ENCODE data around the gene ATP2B3. TPM values are rescaled to one million over a fixed set of nuclear protein-coding genes. Genes with fewer than 3 reads are reported as not detected.

Gene ATP2B3
- total RNA-seq, 1 experiment from 2014 or later = not detected

DNA sequence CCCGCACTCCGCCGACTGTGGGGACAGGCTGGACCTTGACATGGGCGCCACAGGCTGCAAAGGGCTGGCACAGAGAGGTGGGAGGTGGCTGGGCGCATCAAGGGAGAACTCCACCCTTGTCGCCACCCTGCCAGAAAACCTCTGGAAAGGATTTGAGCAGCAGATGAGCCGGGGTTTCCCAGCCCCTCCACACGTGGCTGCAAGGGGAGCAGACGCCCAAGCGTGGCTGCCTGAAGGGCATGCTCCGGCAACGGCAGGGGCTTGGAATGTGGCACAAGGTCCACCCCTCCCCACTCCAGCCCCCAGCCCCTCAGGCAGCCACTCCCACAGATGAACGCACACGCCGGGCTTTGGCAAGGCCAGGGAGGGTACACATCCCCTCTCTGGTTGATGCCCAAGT lies 18.1 kb upstream of the ATP2B3 start:
- DNase-seq (ENCODE audit: unreplicated experiment) = no peak
- intact Hi-C loops (cut with micrococcal nuclease) = no loop called here
- BruUV-seq (replicated peaks) = no TSS peak
- Mint-ChIP-seq H3K4me1 (ENCODE audit: insufficient read depth, unreplicated experiment) (peaks cover 6% of the 10 kb centered on the region), H3K27ac (ENCODE audit: low read depth, unreplicated experiment) (no peak overlapping the region), H3K27me3 (ENCODE audit: insufficient read depth, unreplicated experiment) (no peaks in the 10 kb centered on the region), H3K36me3 (ENCODE audit: insufficient read depth, unreplicated experiment) (no peaks in the 10 kb centered on the region), H3K9me3 (ENCODE audit: unreplicated experiment) (peaks cover 8% of the 10 kb centered on the region), H3K4me3 (ENCODE audit: unreplicated experiment) (no peak overlapping the region)
- ChIA-PET CTCF (interaction anchor here (0.8 kb wide), 1 partner anchor 9 kb away, joined by 3 read pairs; no protein-coding TSS in a partner anchor), POLR2A (no interaction called here)
- TF ChIP-seq, protein P1, sequence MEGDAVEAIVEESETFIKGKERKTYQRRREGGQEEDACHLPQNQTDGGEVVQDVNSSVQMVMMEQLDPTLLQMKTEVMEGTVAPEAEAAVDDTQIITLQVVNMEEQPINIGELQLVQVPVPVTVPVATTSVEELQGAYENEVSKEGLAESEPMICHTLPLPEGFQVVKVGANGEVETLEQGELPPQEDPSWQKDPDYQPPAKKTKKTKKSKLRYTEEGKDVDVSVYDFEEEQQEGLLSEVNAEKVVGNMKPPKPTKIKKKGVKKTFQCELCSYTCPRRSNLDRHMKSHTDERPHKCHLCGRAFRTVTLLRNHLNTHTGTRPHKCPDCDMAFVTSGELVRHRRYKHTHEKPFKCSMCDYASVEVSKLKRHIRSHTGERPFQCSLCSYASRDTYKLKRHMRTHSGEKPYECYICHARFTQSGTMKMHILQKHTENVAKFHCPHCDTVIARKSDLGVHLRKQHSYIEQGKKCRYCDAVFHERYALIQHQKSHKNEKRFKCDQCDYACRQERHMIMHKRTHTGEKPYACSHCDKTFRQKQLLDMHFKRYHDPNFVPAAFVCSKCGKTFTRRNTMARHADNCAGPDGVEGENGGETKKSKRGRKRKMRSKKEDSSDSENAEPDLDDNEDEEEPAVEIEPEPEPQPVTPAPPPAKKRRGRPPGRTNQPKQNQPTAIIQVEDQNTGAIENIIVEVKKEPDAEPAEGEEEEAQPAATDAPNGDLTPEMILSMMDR (IDR thresholded peaks at IDR 0.05; ENCODE audit: unreplicated experiment) = no peak

DNA sequence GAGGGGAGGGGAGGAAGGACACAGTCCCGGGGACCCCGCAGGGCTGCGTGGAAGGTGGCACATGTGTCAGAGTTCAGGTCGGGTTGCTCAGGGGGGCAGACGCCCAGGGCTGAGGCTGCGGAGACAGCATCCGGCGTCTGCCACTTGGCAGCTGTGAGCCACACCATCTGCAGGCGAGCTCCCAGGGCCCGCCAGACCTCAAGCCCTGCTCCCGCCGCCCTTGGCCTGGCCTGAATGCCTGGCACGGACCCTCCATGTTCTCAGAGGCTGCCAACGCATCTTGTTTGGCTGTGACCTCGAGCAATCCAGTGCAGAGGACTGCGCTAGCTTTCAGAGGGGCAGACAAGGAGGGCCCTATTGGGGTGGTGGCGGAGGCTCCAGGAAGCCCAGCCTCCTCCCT lies 17.6 kb upstream of the ATP2B3 start:
- peaks cover 6% of the 10 kb centered on the region for H3K4me1 Mint-ChIP-seq (ENCODE audit: insufficient read depth, unreplicated experiment)
- no peak overlapping the region for H3K4me3 Mint-ChIP-seq (ENCODE audit: unreplicated experiment)
- TF ChIP-seq, protein P1 (IDR thresholded peaks at IDR 0.05; ENCODE audit: unreplicated experiment) = no peak
- no peaks in the 10 kb centered on the region for H3K27me3 Mint-ChIP-seq (ENCODE audit: insufficient read depth, unreplicated experiment)
- no peak overlapping the region for H3K27ac Mint-ChIP-seq (ENCODE audit: low read depth, unreplicated experiment)
- no peak for DNase-seq (ENCODE audit: unreplicated experiment)
- H3K9me3 Mint-ChIP-seq (ENCODE audit: unreplicated experiment) = peaks cover 8% of the 10 kb centered on the region
- no peaks in the 10 kb centered on the region for H3K36me3 Mint-ChIP-seq (ENCODE audit: insufficient read depth, unreplicated experiment)
- ChIA-PET CTCF (interaction anchor here (0.8 kb wide), 1 partner anchor 9 kb away, joined by 3 read pairs; no protein-coding TSS in a partner anchor), POLR2A (no interaction called here)
- intact Hi-C loops (cut with micrococcal nuclease) = no loop called here
- BruUV-seq (replicated peaks) = no TSS peak

- BruUV-seq (replicated peaks) = no TSS peak
- Mint-ChIP-seq H3K36me3 (ENCODE audit: insufficient read depth, unreplicated experiment) (no peaks in the 10 kb centered on the region), H3K9me3 (ENCODE audit: unreplicated experiment) (peaks cover 8% of the 10 kb centered on the region), H3K27me3 (ENCODE audit: insufficient read depth, unreplicated experiment) (no peaks in the 10 kb centered on the region), H3K4me3 (ENCODE audit: unreplicated experiment) (no peak overlapping the region), H3K4me1 (ENCODE audit: insufficient read depth, unreplicated experiment) (no peaks in the 10 kb centered on the region), H3K27ac (ENCODE audit: low read depth, unreplicated experiment) (no peak overlapping the region)
- intact Hi-C loops (cut with micrococcal nuclease) = no loop called here
- DNase-seq (ENCODE audit: unreplicated experiment) = no peak
- ChIA-PET CTCF (no interaction called here), POLR2A (no interaction called here)
- TF ChIP-seq, protein P1 (IDR thresholded peaks at IDR 0.05; ENCODE audit: unreplicated experiment) = no peak
These were observed 16.7 kb upstream of the ATP2B3 start for GRCh38 chrX:153500676-153501280.

DNA sequence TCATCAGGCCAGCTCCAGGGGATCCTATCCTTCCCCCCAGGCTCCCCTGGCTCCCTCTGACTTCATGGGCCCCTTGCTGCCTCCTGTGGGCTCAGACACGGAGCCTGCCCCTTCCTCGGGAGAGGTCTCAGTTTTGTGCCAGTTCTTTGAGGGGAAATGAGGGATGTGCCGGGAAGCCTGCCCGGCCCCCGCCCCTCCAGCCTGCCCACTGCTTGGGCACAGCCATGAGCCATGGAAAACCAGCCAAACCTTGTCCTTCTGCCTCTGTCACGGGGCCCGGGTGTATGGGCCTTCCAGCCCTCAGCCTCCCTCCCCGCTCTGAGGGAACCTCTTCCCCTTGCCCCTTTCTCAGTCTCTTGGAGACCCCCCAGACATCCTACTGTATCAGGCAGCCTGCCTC lies 15.9 kb upstream of the ATP2B3 start:
- Mint-ChIP-seq H3K27me3 (ENCODE audit: insufficient read depth, unreplicated experiment) (no peaks in the 10 kb centered on the region), H3K4me1 (ENCODE audit: insufficient read depth, unreplicated experiment) (no peaks in the 10 kb centered on the region), H3K9me3 (ENCODE audit: unreplicated experiment) (peaks cover 8% of the 10 kb centered on the region), H3K36me3 (ENCODE audit: insufficient read depth, unreplicated experiment) (no peaks in the 10 kb centered on the region), H3K27ac (ENCODE audit: low read depth, unreplicated experiment) (no peak overlapping the region), H3K4me3 (ENCODE audit: unreplicated experiment) (no peak overlapping the region)
- ChIA-PET CTCF (interaction anchor here (1.0 kb wide), 1 partner anchor 9 kb away, joined by 3 read pairs; no protein-coding TSS in a partner anchor), POLR2A (no interaction called here)
- intact Hi-C loops (cut with micrococcal nuclease) = no loop called here
- TF ChIP-seq, protein P1 (IDR thresholded peaks at IDR 0.05; ENCODE audit: unreplicated experiment) = no peak
- no peak for DNase-seq (ENCODE audit: unreplicated experiment)
- no TSS peak for BruUV-seq (replicated peaks)
